SK-N-SH (cell line): ENCODE data around the gene VIPR2. TPM values are rescaled to one million over a fixed set of nuclear protein-coding genes. Genes with fewer than 3 reads are reported as not detected.

Experiments
- CTCF ChIA-PET: fragments of 300-600, 350-600 bp; formaldehyde crosslinking; extraction: SDS; loops from one replicate; lab custom pipeline; 2021; lab: Yijun Ruan, JAX
- POLR2A ChIA-PET: fragments of 350-600 bp; sonication (Branson Sonifier 250); formaldehyde crosslinking; extraction: SDS; loops from one replicate; lab custom pipeline; 2020; ENCODE audit warnings: antibody characterized with exemption, inconsistent platforms; lab: Yijun Ruan, JAX
- DNase-seq: peaks from one replicate; pipeline ENCODE4 v3.0.0; 2012
- H2AFZ ChIP-seq: fragments of 200-600 bp; sonication (generic); 2 replicates; pipeline ENCODE4 v1.8.1; 2016; ENCODE audit warnings: antibody characterized with exemption, mild to moderate bottlenecking, low read depth
- H3F3A ChIP-seq: fragments of 200-600 bp; sonication (generic); replicated peaks from 2 replicates; pipeline ENCODE3; 2016; ENCODE audit warnings: antibody characterized with exemption, mild to moderate bottlenecking; ENCODE audit not compliant: insufficient read depth
- H3K27ac ChIP-seq, 2 experiments: fragments of 200-500 bp in 1 of 2; fragments of 200-600 bp in 1 of 2; sonication (Bioruptor generic) in 1 of 2; sonication (generic), shearing (Covaris generic) in 1 of 2; 2 replicates each; pipeline versions ENCODE4 v1.5.1 to v1.6.1; 2014 to 2016; ENCODE audit warnings: low read depth in 2 of 2, inconsistent platforms in 1 of 2, low read length in 1 of 2, mild to moderate bottlenecking in 1 of 2, mixed read lengths in 1 of 2
- H3K27me3 ChIP-seq: fragments of 200-600 bp; sonication (generic), shearing (Covaris generic); 2 replicates; pipeline ENCODE4 v1.6.1; 2016; ENCODE audit warnings: mixed run types; ENCODE audit not compliant: insufficient read depth
- H3K36me3 ChIP-seq, 2 experiments: fragments of 200-500 bp in 1 of 2; fragments of 200-600 bp in 1 of 2; sonication (Bioruptor generic) in 1 of 2; sonication (generic) in 1 of 2; replicated peaks in 1 of 2; 2 replicates each; pipeline versions ENCODE3 to v1.5.1; 2014 to 2016; ENCODE audit warnings: low read length in 1 of 2, mild to moderate bottlenecking in 1 of 2; ENCODE audit not compliant: insufficient read depth in 2 of 2, control insufficient read depth in 1 of 2
- H3K4me1 ChIP-seq, 2 experiments: fragments of 200-500 bp in 1 of 2; fragments of 200-600 bp in 1 of 2; sonication (Bioruptor generic) in 1 of 2; sonication (generic), shearing (Covaris generic) in 1 of 2; 2 replicates each; pipeline versions ENCODE4 v1.5.1 to v1.6.1; 2014 to 2016; ENCODE audit warnings: low read depth in 1 of 2, low read length in 1 of 2, mixed run types in 1 of 2; ENCODE audit not compliant: insufficient read depth in 2 of 2, control insufficient read depth in 1 of 2
- H3K4me2 ChIP-seq: fragments of 200-600 bp; sonication (generic), shearing (Covaris generic); 2 replicates; pipeline ENCODE4 v1.6.1; 2017; ENCODE audit warnings: mixed run types
- H3K4me3 ChIP-seq, 2 experiments: fragments of 200-500 bp in 1 of 2; fragments of 200-600 bp in 1 of 2; sonication (Bioruptor generic) in 1 of 2; sonication (generic), shearing (Covaris generic) in 1 of 2; 2 replicates each; pipeline versions ENCODE4 v1.5.1 to v1.8.1; 2014 to 2016; ENCODE audit warnings: low read depth in 2 of 2, inconsistent platforms in 1 of 2, low read length in 1 of 2, mild to moderate bottlenecking in 1 of 2, mixed read lengths in 1 of 2, moderate library complexity in 1 of 2
- H3K79me2 ChIP-seq: fragments of 200-600 bp; sonication (generic); 2 replicates; pipeline ENCODE4 v1.8.1; 2017; ENCODE audit warnings: mild to moderate bottlenecking; ENCODE audit not compliant: insufficient read depth
- H3K9ac ChIP-seq: fragments of 200-600 bp; sonication (generic); 2 replicates; pipeline ENCODE4 v1.6.1; 2017; ENCODE audit warnings: mixed run types
- H3K9me2 ChIP-seq: fragments of 200-600 bp; sonication (generic); 2 replicates; pipeline ENCODE4 v1.6.1; 2017; ENCODE audit warnings: mixed run types
- H3K9me3 ChIP-seq: fragments of 200-600 bp; sonication (generic); 2 replicates; pipeline ENCODE4 v1.6.1; 2017; ENCODE audit warnings: mixed run types, mild to moderate bottlenecking, moderate library complexity
- H4K20me1 ChIP-seq: fragments of 200-600 bp; sonication (generic); 2 replicates; pipeline ENCODE4 v1.6.1; 2017; ENCODE audit warnings: mild to moderate bottlenecking, mixed run types; ENCODE audit not compliant: insufficient read depth
- ELF1 ChIP-seq: IDR thresholded peaks from 2 replicates; pipeline ENCODE4 v1.4.0; 2012
- EZH2phosphoT487 ChIP-seq: fragments of 200-600 bp; sonication (generic); IDR thresholded peaks from 2 replicates; pipeline ENCODE4 v1.6.1; 2017; ENCODE audit warnings: low read depth, mixed run types, mild to moderate bottlenecking, antibody characterized with exemption, moderate library complexity, borderline replicate concordance
- FOXJ3 ChIP-seq: sonication (generic); formaldehyde crosslinking; IDR thresholded peaks from 2 replicates; pipeline ENCODE4 v1.5.1; 2020; ENCODE audit warnings: mild to moderate bottlenecking, missing genetic modification reagents
- FOXM1 ChIP-seq: IDR thresholded peaks from 2 replicates; pipeline ENCODE4 v1.4.0; 2012; ENCODE audit warnings: low read depth, mild to moderate bottlenecking
- GABPA ChIP-seq: IDR thresholded peaks from 2 replicates; pipeline ENCODE4 v1.4.0; 2012; ENCODE audit warnings: low read depth, mild to moderate bottlenecking
- GATA2 ChIP-seq: sonication (generic); formaldehyde crosslinking; IDR thresholded peaks from 2 replicates; pipeline ENCODE4 v1.5.0; 2020; ENCODE audit warnings: mild to moderate bottlenecking, missing genetic modification reagents
- JUND ChIP-seq: IDR thresholded peaks from 2 replicates; pipeline ENCODE4 v1.4.0; 2012
- MAX ChIP-seq: IDR thresholded peaks from 2 replicates; pipeline ENCODE4 v1.4.0; 2012; ENCODE audit warnings: low read depth
- NRF1 ChIP-seq: IDR thresholded peaks from 2 replicates; pipeline ENCODE4 v1.6.1; 2012; ENCODE audit warnings: low read depth, mild to moderate bottlenecking, low read length
- RAD21 ChIP-seq: IDR thresholded peaks from 2 replicates; pipeline ENCODE4 v1.6.1; 2012; ENCODE audit warnings: mild to moderate bottlenecking, low read length
- RCOR1 ChIP-seq: fragments of 150-350 bp; IDR thresholded peaks from 2 replicates; pipeline ENCODE4 v1.6.1; 2017; ENCODE audit warnings: antibody characterized with exemption, low read length
- RFX5 ChIP-seq: IDR thresholded peaks from 2 replicates; pipeline ENCODE4 v1.6.1; 2012; ENCODE audit warnings: mild to moderate bottlenecking, improper control_type of control experiment, low read length
- RXRA ChIP-seq: IDR thresholded peaks from 2 replicates; pipeline ENCODE4 v1.4.0; 2012; ENCODE audit warnings: low read depth, mild to moderate bottlenecking, borderline replicate concordance
- SIN3A ChIP-seq: IDR thresholded peaks from 2 replicates; pipeline ENCODE4 v1.6.1; 2012; ENCODE audit warnings: low read depth, mild to moderate bottlenecking, low read length, moderate library complexity, borderline replicate concordance
- YY1 ChIP-seq: IDR thresholded peaks from 2 replicates; pipeline ENCODE4 v1.4.0; 2012; ENCODE audit warnings: low read depth, mild to moderate bottlenecking
- ZBTB33 ChIP-seq: IDR thresholded peaks from 2 replicates; pipeline ENCODE4 v1.4.0; 2012; ENCODE audit warnings: low read depth, borderline replicate concordance
- WGBS: methylation state at CpG from one replicate; pipeline ENCODE4 v1.1.6; 2017; ENCODE audit warnings: low lambda C conversion rate; 5-methylcytosine and 5-hydroxymethylcytosine counted together
- polyA plus RNA-seq, 3 experiments: library from polyadenylated mRNA; depleted of rRNA; stranded (reverse); fragments of >200 nt; gene quantifications; 2 replicates each; pipeline ENCODE4 v1.2.3, GENCODE V29; 2012
- TF ChIP-seq, protein P1 (sequence below): fragments of 200-600 bp; sonication (generic); IDR thresholded peaks from 2 replicates; pipeline ENCODE4 v1.6.1; 2017; ENCODE audit warnings: antibody characterized with exemption, mild to moderate bottlenecking, moderate library complexity
- TF ChIP-seq, protein P2 (sequence below): IDR thresholded peaks from 2 replicates; pipeline ENCODE4 v1.4.0; 2012; ENCODE audit warnings: low read depth, borderline replicate concordance
- TF ChIP-seq, protein P3 (sequence below): IDR thresholded peaks from 2 replicates; pipeline ENCODE4 v1.6.1; 2012; ENCODE audit warnings: mild to moderate bottlenecking, low read depth, low read length, moderate library complexity

VIPR2 gene
- polyA plus RNA-seq, 1 of the 3 experiments (the other 2 are of a cell fraction), result not detected

DNA sequence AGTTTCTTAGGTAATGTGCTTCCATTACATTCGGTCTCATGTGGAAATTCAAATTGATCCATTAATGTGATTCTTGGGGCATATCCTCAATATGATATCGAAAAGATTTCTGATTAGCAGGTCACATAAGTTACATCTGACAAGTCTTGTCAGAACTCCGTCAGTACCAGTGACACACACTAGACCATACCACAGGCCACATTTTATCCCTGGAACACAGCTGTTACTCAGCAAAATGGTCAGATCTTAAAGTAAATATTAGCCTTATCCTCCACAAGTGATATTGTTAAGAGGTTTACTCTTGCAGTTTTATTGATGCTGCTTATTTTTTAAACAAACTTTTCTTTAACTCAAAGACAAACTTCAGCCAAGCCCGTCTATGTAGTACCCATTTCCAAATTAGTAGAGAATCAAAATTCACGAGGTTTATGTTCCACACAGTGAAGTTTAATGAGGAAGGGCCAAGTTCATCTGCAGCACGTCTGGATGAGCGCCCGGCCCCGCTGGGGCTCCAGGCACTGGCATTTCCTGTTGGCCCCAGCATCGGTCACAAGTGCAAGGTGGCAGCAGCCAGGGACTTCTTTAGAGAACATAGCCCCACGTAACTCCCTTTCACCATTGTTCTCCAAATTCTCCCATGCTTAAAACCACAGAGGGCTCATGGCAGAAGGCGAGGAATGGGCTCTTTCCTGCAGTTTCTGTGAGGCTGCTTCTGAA lies 132.2 kb downstream of the VIPR2 start:
- Histone ChIP-seq H3K9me2 (no peaks in the 10 kb centered on the region), H3K27ac (no peak overlapping the region)
- POLR2A ChIA-PET, result no interaction called here
- no peak for TF ChIP-seq ELF1
- no peak for TF ChIP-seq YY1
- TF ChIP-seq, all 33 proteins: peak for 0
- Histone ChIP-seq H3K9ac (no peak overlapping the region), H2AFZ (no peak overlapping the region), H3K79me2 (no peaks in the 10 kb centered on the region), H3K4me1 (peaks cover 0 to 17% of the 10 kb centered on the region in 2 experiments; a peak in 1 of 4 replicates), H3F3A (no peaks in the 10 kb centered on the region), H3K9me3 (no peaks in the 10 kb centered on the region), H3K36me3 (no peaks in the 10 kb centered on the region), H3K27me3 (no peaks in the 10 kb centered on the region), H3K4me3 (no peak overlapping the region), H4K20me1 (no peaks in the 10 kb centered on the region), H3K4me2 (no peak overlapping the region)
- CTCF ChIA-PET, result interaction anchor here (1.0 to 3.2 kb wide), 2 partner anchors 18 to 36 kb away, joined by 3 to 12 read pairs; no protein-coding TSS in a partner anchor
- WGBS, result 42% methylated on average over 12 of the region's 12 CpGs
- no peak for DNase-seq

DNA sequence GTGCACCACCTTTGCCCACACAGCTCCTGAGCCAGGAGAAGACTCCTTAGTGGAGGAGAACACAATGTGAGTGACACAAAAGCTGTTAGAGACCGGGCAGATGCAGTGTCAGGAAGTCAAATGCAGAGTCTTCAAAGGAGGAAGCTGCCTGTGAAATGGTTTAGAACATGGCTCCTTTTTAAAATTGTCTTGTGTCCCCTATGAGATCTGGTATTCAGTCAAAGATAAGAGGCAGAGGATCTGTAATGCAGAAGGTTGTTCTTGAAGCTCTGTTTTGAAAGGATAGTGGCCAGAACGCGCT lies 133.0 kb downstream of the VIPR2 start:
- H3F3A ChIP-seq, result no peaks in the 10 kb centered on the region
- H3K79me2 ChIP-seq, result no peaks in the 10 kb centered on the region
- no peak for DNase-seq
- TF ChIP-seq SIN3A, result no peak
- no peak for TF ChIP-seq ELF1
- TF ChIP-seq GATA2, result no peak
- TF ChIP-seq, protein P1, sequence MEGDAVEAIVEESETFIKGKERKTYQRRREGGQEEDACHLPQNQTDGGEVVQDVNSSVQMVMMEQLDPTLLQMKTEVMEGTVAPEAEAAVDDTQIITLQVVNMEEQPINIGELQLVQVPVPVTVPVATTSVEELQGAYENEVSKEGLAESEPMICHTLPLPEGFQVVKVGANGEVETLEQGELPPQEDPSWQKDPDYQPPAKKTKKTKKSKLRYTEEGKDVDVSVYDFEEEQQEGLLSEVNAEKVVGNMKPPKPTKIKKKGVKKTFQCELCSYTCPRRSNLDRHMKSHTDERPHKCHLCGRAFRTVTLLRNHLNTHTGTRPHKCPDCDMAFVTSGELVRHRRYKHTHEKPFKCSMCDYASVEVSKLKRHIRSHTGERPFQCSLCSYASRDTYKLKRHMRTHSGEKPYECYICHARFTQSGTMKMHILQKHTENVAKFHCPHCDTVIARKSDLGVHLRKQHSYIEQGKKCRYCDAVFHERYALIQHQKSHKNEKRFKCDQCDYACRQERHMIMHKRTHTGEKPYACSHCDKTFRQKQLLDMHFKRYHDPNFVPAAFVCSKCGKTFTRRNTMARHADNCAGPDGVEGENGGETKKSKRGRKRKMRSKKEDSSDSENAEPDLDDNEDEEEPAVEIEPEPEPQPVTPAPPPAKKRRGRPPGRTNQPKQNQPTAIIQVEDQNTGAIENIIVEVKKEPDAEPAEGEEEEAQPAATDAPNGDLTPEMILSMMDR, result no peak
- TF ChIP-seq FOXJ3 (CRISPR knock-in tag), result no peak
- TF ChIP-seq RAD21, result no peak
- TF ChIP-seq EZH2phosphoT487, result no peak
- TF ChIP-seq RFX5, result no peak
- TF ChIP-seq, protein P2, sequence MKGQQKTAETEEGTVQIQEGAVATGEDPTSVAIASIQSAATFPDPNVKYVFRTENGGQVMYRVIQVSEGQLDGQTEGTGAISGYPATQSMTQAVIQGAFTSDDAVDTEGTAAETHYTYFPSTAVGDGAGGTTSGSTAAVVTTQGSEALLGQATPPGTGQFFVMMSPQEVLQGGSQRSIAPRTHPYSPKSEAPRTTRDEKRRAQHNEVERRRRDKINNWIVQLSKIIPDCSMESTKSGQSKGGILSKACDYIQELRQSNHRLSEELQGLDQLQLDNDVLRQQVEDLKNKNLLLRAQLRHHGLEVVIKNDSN, result no peak
- no peak for TF ChIP-seq RCOR1
- no peak for TF ChIP-seq ZBTB33
- TF ChIP-seq GABPA, result no peak
- TF ChIP-seq NRF1, result no peak
- TF ChIP-seq RXRA, result no peak
- TF ChIP-seq, protein P3, sequence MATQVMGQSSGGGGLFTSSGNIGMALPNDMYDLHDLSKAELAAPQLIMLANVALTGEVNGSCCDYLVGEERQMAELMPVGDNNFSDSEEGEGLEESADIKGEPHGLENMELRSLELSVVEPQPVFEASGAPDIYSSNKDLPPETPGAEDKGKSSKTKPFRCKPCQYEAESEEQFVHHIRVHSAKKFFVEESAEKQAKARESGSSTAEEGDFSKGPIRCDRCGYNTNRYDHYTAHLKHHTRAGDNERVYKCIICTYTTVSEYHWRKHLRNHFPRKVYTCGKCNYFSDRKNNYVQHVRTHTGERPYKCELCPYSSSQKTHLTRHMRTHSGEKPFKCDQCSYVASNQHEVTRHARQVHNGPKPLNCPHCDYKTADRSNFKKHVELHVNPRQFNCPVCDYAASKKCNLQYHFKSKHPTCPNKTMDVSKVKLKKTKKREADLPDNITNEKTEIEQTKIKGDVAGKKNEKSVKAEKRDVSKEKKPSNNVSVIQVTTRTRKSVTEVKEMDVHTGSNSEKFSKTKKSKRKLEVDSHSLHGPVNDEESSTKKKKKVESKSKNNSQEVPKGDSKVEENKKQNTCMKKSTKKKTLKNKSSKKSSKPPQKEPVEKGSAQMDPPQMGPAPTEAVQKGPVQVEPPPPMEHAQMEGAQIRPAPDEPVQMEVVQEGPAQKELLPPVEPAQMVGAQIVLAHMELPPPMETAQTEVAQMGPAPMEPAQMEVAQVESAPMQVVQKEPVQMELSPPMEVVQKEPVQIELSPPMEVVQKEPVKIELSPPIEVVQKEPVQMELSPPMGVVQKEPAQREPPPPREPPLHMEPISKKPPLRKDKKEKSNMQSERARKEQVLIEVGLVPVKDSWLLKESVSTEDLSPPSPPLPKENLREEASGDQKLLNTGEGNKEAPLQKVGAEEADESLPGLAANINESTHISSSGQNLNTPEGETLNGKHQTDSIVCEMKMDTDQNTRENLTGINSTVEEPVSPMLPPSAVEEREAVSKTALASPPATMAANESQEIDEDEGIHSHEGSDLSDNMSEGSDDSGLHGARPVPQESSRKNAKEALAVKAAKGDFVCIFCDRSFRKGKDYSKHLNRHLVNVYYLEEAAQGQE, result no peak
- TF ChIP-seq MAX, result no peak
- TF ChIP-seq JUND, result no peak
- TF ChIP-seq FOXM1, result no peak
- H3K27me3 ChIP-seq, result no peaks in the 10 kb centered on the region
- H2AFZ ChIP-seq, result no peak overlapping the region
- ChIA-PET POLR2A (no interaction called here), CTCF (interaction anchor here (0.7 to 3.2 kb wide), 3 partner anchors 19 to 39 kb away, joined by 3 to 12 read pairs (median 3); no protein-coding TSS in a partner anchor)
- no peaks in the 10 kb centered on the region for H3K9me3 ChIP-seq
- 56% methylated on average over 3 of the region's 3 CpGs for WGBS
- no peaks in the 10 kb centered on the region for H3K9me2 ChIP-seq
- H4K20me1 ChIP-seq, result no peaks in the 10 kb centered on the region
- H3K36me3 ChIP-seq, result no peaks in the 10 kb centered on the region
- H3K27ac ChIP-seq, result no peak overlapping the region
- H3K9ac ChIP-seq, result no peak overlapping the region
- H3K4me3 ChIP-seq, result no peak overlapping the region
- H3K4me2 ChIP-seq, result no peak overlapping the region
- H3K4me1 ChIP-seq, result peaks cover 0 to 17% of the 10 kb centered on the region in 2 experiments; a peak in 1 of 4 replicates
